Stimulated activated CD8-positive, alpha-beta memory T cell treated with anti-CD3 and anti-CD28 coated beads, Interleukin-15, amount 100 ng/mL, for 24 hours (primary cell): Measurements from ENCODE around the gene MAP3K3.

ENCODE experiments used
- DNase-seq: peaks from one replicate; pipeline ENCODE4 v3.0.0-alpha.2; 2020; ENCODE audit warnings: low read depth

Gene MAP3K3

DNA sequence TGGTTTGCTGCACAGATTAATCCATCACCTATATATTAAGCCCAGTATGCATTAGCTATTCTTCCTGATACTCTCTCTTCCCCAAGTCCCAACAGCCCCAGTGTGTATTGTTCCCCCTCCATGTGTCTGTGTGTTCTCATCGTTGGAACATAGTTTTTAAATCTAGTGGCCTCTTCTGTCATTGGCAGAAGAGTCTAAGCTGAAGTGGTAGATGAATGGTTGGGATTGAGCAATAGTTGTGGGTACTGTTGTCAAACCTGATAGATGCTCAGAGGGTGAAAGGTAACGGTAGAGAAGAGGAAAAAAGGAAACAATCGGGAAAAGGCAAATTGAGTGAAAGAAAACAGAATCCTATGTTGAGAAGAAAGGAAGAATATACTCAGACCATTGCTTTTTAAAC, 29.9 kb downstream of the MAP3K3 start:
- no peak for DNase-seq

GRCh38 chr17:63653050-63653449, 30.8 kb downstream of the MAP3K3 start:
- no peak for DNase-seq

DNA sequence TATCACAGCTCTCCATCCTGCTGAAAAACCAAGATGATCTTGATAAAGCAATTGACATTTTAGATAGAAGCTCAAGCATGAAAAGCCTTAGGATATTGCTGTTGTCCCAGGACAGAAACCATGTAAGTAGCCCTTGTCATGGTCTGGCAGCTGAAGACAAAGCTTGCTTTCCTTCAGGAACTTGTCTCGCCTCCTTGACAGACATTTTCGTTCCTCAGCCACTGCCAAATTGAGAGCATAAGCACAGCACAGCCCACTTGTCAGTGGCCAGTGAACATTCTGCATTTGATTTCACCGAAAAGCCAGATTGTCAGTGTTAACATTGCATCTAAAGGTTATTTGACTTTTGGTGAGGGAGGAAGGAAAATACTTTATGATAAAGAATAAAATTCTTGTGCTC, 35.6 kb downstream of the MAP3K3 start:
- no peak for DNase-seq

DNA sequence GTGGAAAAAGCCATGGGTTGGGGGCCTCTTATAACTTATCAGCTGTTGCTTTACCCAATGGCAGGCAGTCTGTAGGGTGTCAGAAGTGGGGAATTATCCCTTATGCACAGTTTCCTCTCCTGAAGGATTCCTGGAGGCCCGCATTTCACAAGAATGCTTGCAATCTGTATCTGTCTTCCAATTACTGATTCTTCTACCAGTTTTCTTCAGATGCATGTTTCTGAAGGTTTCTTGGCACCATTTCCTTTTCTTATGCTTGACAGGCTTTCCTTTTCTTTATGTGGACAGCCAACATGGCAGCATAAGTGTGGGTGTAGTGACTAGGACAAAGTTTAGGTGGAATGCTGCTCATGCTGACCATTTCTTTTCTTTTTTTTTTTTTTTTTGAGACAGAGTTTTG, 36.1 kb downstream of the MAP3K3 start:
- no peak for DNase-seq

DNA sequence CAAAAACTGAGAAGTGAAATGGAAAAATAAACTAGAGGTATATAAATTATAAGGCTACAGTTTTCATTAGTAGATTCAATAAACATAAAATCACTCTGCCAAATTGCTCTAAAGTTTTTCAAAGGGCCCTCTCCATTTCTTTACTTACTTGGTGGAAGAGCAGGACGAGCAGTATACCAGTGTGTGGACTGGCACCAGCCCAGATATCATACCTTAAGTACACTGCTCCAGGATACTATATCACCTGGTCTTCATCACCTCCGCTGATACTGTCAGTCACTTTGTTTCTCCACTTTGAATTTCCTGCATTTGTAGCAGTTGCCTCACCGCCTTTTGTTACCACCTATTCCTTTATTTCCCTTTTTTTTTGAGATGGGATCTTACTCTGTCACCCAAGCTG, 37.6 kb downstream of the MAP3K3 start:
- DNase-seq = no peak

DNA sequence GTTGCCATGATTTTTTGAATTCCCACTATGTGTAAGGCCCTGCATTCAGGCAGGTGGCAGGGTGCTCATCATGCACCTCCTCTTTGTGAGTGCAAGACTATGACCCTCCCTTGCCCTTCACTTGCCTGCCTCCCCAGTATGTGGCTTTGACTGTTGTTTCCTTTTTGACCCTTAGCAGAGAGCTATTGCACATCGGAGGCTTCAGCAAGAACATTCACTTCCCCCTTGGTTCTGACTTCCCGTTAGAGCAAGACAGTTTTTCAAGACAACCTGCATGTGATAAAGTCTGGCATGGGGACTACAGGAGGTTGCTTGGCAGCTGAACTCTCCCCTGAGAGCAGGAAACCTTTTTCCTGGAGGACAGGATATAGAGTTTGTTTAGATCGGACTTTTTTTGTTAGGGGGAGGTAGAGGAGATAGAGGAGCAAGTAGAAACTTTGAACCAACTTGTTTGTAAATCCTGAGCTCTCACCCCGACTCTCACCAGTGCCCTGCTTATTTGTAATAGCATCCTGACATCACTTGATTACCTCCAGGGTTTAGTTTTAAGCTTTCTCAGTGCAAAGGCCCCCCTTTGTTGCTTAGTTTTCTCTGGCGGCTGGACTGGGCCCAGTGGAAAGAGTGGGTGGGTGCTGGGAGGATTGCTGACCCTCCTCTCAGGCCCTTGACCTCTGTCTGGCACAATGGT, 43.5 kb downstream of the MAP3K3 start:
- no peak for DNase-seq

GRCh38 chr17:63672856-63673255, 50.6 kb downstream of the MAP3K3 start:
- no peak for DNase-seq

- no peak for DNase-seq
These were observed 53.0 kb downstream of the MAP3K3 start for GRCh38 chr17:63675231-63675606.

GRCh38 chr17:63675607-63676546, 53.7 kb downstream of the MAP3K3 start:
- no peak for DNase-seq

- no peak for DNase-seq
These were observed 54.4 kb downstream of the MAP3K3 start for GRCh38 chr17:63676584-63676983.

DNA sequence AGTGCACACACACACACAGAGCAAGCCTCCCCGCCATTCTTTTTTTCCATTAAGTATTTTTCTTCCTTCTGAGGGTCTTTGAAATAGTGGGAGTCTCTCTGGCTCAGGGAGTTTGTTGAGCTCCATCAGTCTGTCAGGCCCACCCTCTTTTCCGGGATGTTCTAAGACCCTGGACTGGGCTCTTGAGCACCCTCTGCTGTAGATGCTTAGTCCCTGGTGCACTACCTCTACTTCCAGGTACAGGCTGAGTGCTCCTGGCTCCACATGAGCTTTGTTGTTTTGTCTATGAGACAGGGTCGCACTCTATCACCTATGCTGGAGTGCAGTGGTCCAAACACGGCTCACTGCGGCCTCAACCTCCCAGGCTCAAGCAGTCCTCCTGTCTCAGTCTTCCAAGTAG, 57.0 kb downstream of the MAP3K3 start:
- no peak for DNase-seq

GRCh38 chr17:63680700-63681099, 58.5 kb downstream of the MAP3K3 start:
- no peak for DNase-seq

DNA sequence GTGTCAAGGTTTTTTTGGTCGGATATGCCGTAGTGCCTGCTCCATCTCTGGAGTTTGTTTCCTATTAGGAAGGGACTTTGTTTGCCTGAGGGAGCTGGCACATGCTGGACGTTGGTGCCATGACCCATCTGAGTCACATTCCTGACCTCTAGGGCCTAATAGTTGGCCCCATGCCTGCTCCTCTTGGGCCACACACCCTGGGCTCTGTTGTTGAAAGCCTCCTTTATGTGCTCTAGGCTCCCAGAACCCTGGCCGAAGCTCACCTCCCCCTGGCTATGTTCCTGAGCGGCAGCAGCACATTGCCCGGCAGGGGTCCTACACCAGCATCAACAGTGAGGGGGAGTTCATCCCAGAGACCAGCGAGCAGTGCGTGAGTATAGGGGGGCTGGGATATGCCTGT, 59.3 kb downstream of the MAP3K3 start:
- DNase-seq = no peak

DNA sequence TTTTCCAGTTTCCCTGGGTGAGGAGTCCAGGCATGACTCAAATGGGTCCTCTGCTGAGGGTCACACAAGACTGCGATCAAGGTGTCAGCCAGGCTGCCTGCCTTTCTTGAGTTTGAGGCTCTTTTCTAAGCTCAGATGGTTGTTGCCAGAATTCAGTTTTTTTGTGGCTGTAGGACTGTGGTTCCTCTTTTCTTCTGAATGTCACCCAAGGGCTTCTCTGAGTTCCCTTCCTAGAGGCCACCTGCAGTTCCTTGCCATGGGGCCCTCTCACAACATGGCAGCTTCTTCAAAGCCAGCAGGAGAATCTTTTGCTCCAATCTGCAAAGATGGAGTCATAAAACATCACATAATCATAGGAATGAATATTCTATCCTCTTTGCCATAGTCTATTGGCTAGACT, 60.2 kb downstream of the MAP3K3 start:
- DNase-seq = no peak

DNA sequence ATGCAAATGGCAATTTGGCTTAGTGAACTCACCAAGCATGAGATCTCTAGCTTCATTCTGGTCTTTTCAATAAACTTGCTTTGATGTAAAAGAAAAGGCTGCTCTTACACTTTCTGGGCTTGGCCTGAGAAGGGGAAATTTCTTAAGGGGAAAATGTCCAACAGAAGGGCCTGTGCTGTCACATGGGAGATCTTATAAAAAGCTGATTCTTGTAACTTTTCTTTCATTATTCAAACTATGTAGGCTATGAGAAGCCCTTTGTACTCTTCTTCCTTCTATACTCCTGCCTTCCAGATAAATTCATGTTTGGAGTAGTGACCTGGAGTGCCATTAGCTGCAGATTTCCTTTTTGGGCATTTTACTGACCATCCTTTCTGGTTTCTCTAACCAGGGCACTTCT, 60.8 kb downstream of the MAP3K3 start:
- DNase-seq = no peak

GRCh38 chr17:63685041-63685440, 62.8 kb downstream of the MAP3K3 start:
- DNase-seq = no peak

GRCh38 chr17:63685578-63685977, 63.4 kb downstream of the MAP3K3 start:
- DNase-seq = no peak

GRCh38 chr17:63686138-63686685, 64.0 kb downstream of the MAP3K3 start:
- no peak for DNase-seq

DNA sequence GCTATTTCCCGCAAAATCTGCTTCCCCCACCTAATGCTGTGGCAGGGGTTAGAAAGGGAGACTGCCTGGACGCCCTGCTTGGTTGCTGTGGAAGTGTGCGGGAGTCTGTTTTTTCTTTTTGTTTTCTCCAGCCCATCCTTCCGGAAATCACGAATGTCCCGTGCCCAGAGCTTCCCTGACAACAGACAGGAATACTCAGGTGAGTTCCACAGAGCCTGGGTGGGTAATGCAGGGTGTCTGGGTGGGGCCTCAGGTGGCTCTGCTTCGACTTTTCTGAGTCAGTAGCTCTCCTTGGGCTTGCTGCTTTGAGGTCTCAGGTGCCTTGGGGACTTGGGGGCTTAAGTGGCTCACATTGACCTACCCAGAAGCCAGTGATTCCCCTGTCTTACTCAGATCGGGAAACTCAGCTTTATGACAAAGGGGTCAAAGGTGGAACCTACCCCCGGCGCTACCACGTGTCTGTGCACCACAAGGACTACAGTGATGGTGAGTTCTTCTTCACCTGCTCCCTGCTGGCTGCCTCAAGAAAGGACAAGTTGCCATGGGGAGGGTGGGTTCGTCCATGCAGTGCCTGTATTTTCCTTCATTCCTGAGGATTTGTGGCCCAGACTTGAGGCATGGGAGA, 66.3 kb downstream of the MAP3K3 start:
- no peak for DNase-seq

GRCh38 chr17:63689479-63689878, 67.3 kb downstream of the MAP3K3 start:
- DNase-seq = no peak

DNA sequence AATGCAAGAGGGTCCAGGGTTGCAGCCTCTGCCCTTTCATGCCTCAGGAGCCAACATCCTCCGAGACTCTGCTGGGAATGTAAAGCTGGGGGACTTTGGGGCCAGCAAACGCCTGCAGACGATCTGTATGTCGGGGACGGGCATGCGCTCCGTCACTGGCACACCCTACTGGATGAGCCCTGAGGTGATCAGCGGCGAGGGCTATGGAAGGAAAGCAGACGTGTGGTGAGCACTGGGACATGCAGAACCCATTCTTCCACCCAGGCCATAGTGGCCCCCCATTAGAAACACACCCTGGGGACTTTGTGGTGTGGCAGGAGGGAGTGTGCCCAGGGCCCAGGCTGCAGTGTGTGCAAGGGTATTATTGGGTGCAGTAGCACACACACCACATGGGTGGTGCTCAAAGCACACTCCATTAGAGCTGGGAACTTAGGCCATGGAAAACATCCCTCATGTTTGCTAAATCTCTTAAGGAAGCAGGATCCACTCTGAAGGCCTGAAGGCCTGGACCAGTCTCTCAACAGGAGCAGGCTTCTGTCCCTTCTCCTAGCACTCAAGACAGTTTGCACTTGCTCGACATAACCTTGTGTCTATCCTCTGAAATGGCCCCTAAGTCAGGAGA, 70.1 kb downstream of the MAP3K3 start:
- no peak for DNase-seq

- no peak for DNase-seq
These were observed 71.3 kb downstream of the MAP3K3 start for GRCh38 chr17:63693411-63694113.
